LNCaP clone FGC (cell line): ENCODE results near the gene NCAPG2.

Source experiments
- DNase-seq: peaks from one replicate; pipeline ENCODE4 v3.0.0-alpha.2; 2011; ENCODE audit warnings: low read depth
- H3K4me3 ChIP-seq: 2 replicates; pipeline ENCODE4 v1.5.1; 2011; ENCODE audit warnings: mild to moderate bottlenecking, low read depth, low read length, control low read depth
- TF ChIP-seq, protein P1 (sequence below): IDR thresholded peaks from 2 replicates; pipeline ENCODE4 v1.5.1; 2012; ENCODE audit warnings: mild to moderate bottlenecking; ENCODE audit not compliant: control insufficient read depth, insufficient read depth; ENCODE audit errors: extremely low read depth

Gene NCAPG2

DNA sequence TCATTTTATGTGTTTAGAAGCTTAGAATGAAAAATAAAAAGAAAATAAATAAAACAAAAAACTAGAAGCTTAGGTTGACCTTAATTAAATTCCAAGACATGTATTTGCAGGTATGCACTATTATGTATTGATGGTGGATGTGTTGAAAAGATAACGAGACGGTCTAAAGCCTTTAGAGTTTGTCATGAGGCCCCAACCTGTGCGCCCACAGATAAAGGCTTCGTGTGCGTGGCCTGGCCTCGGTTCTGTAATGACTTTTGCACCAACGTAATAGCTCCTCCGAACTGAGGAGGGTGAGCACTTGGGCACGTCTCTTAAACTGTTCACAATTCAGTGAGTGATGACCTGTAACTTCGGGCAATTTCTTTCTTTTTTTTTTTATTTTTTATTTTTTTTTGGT is 43.7 kb upstream of the NCAPG2 start:
- no peak overlapping the region for H3K4me3 ChIP-seq
- DNase-seq: no peak
- TF ChIP-seq, protein P1, sequence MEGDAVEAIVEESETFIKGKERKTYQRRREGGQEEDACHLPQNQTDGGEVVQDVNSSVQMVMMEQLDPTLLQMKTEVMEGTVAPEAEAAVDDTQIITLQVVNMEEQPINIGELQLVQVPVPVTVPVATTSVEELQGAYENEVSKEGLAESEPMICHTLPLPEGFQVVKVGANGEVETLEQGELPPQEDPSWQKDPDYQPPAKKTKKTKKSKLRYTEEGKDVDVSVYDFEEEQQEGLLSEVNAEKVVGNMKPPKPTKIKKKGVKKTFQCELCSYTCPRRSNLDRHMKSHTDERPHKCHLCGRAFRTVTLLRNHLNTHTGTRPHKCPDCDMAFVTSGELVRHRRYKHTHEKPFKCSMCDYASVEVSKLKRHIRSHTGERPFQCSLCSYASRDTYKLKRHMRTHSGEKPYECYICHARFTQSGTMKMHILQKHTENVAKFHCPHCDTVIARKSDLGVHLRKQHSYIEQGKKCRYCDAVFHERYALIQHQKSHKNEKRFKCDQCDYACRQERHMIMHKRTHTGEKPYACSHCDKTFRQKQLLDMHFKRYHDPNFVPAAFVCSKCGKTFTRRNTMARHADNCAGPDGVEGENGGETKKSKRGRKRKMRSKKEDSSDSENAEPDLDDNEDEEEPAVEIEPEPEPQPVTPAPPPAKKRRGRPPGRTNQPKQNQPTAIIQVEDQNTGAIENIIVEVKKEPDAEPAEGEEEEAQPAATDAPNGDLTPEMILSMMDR: no peak

DNA sequence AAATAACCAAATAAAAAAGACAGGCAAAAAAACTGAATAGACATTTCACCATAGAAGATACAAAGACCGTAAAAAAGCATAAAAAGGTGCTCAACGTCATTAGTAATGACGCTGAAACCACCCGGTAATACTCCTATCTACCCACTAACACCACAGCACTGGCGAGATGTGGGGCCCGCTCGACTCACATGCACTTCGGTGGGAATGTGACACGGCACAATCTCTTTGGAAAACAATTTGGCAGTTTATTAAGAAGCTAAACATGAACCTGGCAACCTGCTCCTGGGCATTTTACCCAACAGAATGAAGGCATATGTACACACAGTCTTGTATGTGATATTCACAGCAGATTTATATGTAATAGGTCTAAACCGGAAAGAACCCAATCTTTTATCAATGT is 42.8 kb upstream of the NCAPG2 start:
- DNase-seq: no peak
- H3K4me3 ChIP-seq: no peak overlapping the region
- TF ChIP-seq, protein P1: no peak

DNA sequence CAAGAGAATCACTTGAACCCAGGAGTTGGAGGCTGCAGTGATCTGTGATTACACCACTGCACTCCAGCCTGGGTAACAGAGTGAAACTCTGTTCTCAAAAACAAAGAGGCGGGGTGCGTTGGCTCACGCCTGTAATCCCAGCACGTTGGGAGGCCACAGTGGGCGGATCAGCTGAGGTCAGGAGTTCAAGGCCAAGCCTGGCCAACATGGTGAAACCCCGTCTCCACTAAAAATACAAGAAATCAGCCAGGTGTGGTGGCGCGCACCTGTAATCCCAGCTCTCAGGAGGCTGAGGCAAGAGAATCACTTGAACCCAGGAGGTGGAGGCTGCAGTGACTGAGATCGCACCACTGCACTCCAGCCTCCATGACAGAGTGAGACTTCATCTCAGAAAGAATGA is 42.4 kb upstream of the NCAPG2 start:
- no peak for DNase-seq
- H3K4me3 ChIP-seq: no peak overlapping the region
- TF ChIP-seq, protein P1: no peak

- no peak overlapping the region for H3K4me3 ChIP-seq
- no peak for DNase-seq
- TF ChIP-seq, protein P1: no peak
Observed at GRCh38 chr7:158745057-158745715, 40.6 kb upstream of the NCAPG2 start.

DNA sequence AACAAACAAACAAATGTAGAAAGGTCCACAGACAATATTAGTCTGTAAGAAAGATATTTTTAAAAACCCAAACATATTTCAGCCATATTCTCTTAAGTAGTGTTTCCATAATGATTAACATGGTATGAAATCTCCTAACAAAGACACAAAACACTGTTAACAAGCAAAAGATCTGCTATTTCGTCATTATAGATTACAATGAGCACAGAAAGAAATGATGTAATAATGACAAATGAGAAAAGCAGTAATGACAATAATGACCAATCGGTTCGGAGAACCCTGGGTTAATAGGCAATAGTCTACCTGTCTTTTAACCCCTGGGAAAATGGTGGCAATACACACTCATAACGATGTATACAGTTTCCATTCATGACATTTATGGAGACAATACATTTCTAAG is 39.5 kb upstream of the NCAPG2 start:
- TF ChIP-seq, protein P1: no peak
- DNase-seq: no peak
- no peak overlapping the region for H3K4me3 ChIP-seq

DNA sequence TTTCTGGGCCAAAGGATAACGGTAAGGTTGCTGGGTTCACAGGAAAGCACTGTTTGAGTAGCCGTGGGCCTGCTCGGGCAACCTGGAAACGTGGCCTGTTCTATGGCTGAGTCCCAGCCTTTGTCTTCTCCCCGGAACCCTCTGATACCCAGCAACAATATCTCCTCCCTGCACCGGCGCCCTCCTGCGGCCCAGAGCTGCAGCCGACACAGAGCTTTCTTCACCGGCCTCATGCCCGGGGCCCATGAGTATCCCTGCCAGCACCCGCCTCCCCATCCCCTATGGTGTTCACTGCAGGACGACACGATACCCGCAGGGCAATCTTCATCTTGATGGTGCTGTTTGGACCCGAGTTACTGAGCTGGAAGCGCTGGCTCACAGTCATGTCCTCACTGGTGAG is 38.6 kb upstream of the NCAPG2 start:
- no peak overlapping the region for H3K4me3 ChIP-seq
- TF ChIP-seq, protein P1: no peak
- no peak for DNase-seq

GRCh38 chr7:158742065-158742821 is 37.6 kb upstream of the NCAPG2 start:
- no peak overlapping the region for H3K4me3 ChIP-seq
- no peak for DNase-seq
- TF ChIP-seq, protein P1: no peak
